Measurements from ENCODE around the gene AKT3. TPM values are rescaled to one million over a fixed set of nuclear protein-coding genes. Genes with fewer than 3 reads are reported as not detected.

The AKT3 gene
- total and polyA plus RNA-seq, 2 of the 8 experiments (the other 6 are each of a cell fraction or from before 2014, with no cell fraction given), result 6.0 to 36.4 TPM

DNA sequence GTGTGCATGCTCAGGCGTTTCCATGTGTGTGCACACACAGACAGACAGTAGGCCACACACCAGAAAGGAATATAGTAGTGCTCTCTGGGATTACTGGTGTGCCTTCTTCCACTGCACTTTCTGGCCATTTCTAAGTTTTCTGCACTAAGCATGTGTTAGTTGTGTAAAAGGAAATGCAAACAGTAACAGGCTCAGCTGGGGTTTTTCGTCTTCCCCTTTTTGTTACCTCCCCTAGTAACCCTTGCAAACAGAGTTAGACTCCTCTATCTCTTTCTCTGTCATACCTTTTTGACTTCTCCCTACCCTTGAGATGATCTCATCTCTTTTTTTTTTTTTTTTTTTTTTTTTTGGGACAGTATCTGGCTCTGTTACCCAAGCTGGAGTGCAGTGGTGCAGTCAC lies 398.0 kb downstream of the AKT3 start (continued):
- no peak for TF ChIP-seq KDM4A (IDR thresholded peaks at IDR 0.05; ENCODE audit: low read depth, low read length, severe bottlenecking)
- TF ChIP-seq, protein P1, sequence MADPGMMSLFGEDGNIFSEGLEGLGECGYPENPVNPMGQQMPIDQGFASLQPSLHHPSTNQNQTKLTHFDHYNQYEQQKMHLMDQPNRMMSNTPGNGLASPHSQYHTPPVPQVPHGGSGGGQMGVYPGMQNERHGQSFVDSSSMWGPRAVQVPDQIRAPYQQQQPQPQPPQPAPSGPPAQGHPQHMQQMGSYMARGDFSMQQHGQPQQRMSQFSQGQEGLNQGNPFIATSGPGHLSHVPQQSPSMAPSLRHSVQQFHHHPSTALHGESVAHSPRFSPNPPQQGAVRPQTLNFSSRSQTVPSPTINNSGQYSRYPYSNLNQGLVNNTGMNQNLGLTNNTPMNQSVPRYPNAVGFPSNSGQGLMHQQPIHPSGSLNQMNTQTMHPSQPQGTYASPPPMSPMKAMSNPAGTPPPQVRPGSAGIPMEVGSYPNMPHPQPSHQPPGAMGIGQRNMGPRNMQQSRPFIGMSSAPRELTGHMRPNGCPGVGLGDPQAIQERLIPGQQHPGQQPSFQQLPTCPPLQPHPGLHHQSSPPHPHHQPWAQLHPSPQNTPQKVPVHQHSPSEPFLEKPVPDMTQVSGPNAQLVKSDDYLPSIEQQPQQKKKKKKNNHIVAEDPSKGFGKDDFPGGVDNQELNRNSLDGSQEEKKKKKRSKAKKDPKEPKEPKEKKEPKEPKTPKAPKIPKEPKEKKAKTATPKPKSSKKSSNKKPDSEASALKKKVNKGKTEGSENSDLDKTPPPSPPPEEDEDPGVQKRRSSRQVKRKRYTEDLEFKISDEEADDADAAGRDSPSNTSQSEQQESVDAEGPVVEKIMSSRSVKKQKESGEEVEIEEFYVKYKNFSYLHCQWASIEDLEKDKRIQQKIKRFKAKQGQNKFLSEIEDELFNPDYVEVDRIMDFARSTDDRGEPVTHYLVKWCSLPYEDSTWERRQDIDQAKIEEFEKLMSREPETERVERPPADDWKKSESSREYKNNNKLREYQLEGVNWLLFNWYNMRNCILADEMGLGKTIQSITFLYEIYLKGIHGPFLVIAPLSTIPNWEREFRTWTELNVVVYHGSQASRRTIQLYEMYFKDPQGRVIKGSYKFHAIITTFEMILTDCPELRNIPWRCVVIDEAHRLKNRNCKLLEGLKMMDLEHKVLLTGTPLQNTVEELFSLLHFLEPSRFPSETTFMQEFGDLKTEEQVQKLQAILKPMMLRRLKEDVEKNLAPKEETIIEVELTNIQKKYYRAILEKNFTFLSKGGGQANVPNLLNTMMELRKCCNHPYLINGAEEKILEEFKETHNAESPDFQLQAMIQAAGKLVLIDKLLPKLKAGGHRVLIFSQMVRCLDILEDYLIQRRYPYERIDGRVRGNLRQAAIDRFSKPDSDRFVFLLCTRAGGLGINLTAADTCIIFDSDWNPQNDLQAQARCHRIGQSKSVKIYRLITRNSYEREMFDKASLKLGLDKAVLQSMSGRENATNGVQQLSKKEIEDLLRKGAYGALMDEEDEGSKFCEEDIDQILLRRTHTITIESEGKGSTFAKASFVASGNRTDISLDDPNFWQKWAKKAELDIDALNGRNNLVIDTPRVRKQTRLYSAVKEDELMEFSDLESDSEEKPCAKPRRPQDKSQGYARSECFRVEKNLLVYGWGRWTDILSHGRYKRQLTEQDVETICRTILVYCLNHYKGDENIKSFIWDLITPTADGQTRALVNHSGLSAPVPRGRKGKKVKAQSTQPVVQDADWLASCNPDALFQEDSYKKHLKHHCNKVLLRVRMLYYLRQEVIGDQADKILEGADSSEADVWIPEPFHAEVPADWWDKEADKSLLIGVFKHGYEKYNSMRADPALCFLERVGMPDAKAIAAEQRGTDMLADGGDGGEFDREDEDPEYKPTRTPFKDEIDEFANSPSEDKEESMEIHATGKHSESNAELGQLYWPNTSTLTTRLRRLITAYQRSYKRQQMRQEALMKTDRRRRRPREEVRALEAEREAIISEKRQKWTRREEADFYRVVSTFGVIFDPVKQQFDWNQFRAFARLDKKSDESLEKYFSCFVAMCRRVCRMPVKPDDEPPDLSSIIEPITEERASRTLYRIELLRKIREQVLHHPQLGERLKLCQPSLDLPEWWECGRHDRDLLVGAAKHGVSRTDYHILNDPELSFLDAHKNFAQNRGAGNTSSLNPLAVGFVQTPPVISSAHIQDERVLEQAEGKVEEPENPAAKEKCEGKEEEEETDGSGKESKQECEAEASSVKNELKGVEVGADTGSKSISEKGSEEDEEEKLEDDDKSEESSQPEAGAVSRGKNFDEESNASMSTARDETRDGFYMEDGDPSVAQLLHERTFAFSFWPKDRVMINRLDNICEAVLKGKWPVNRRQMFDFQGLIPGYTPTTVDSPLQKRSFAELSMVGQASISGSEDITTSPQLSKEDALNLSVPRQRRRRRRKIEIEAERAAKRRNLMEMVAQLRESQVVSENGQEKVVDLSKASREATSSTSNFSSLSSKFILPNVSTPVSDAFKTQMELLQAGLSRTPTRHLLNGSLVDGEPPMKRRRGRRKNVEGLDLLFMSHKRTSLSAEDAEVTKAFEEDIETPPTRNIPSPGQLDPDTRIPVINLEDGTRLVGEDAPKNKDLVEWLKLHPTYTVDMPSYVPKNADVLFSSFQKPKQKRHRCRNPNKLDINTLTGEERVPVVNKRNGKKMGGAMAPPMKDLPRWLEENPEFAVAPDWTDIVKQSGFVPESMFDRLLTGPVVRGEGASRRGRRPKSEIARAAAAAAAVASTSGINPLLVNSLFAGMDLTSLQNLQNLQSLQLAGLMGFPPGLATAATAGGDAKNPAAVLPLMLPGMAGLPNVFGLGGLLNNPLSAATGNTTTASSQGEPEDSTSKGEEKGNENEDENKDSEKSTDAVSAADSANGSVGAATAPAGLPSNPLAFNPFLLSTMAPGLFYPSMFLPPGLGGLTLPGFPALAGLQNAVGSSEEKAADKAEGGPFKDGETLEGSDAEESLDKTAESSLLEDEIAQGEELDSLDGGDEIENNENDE (IDR thresholded peaks at IDR 0.05; ENCODE audit: insufficient replicate concordance, low read length), result no peak

Data from H1 (cell line).